ENCODE data around the gene UBAP2. TPM values are rescaled to one million over a fixed set of nuclear protein-coding genes. Genes with fewer than 3 reads are reported as not detected.

Gene UBAP2
- total RNA-seq, 6 experiments from 2014 or later = 9.5 to 15.9 (median 11.4) TPM

- H3K27ac ChIP-seq = no peak overlapping the region
- DNase-seq = no peak
- no peak overlapping the region for H3K4me3 ChIP-seq
- peak in 2 of 4 donors; percentile 23 to 32 for ATAC-seq
- H3K36me3 ChIP-seq = no peaks in the 10 kb centered on the region
- WGBS (ENCODE audit: insufficient coverage, low coverage, low lambda C conversion rate, missing lambda C conversion rate) = 76% methylated on average over 9 of the region's 10 CpGs
- no peaks in the 10 kb centered on the region for H3K9me3 ChIP-seq
- TF ChIP-seq, protein P1, sequence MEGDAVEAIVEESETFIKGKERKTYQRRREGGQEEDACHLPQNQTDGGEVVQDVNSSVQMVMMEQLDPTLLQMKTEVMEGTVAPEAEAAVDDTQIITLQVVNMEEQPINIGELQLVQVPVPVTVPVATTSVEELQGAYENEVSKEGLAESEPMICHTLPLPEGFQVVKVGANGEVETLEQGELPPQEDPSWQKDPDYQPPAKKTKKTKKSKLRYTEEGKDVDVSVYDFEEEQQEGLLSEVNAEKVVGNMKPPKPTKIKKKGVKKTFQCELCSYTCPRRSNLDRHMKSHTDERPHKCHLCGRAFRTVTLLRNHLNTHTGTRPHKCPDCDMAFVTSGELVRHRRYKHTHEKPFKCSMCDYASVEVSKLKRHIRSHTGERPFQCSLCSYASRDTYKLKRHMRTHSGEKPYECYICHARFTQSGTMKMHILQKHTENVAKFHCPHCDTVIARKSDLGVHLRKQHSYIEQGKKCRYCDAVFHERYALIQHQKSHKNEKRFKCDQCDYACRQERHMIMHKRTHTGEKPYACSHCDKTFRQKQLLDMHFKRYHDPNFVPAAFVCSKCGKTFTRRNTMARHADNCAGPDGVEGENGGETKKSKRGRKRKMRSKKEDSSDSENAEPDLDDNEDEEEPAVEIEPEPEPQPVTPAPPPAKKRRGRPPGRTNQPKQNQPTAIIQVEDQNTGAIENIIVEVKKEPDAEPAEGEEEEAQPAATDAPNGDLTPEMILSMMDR (IDR thresholded peaks at IDR 0.05) = no peak
- no peak for TF ChIP-seq POLR2A (IDR thresholded peaks at IDR 0.05)
- intact Hi-C loops (cut with DNase I) = no loop called here
- H3K27me3 ChIP-seq = no peaks in the 10 kb centered on the region
- H3K4me1 ChIP-seq = peaks cover 0 to 21% (median 2%) of the 10 kb centered on the region in 4 donors
Observed at GRCh38 chr9:33877727-33878489, 170.8 kb downstream of the UBAP2 start.

Small RNA genes within 50 kb of the gene (small RNA-seq; reads per million reads assigned to genes)
- gene RN7SKP114 (0 reads per million in 2 experiments), gene SNORD121A (57.0 to 84.5 reads per million in 2 experiments), gene SNORD121B (0 reads per million in 2 experiments)

Other genes starting within 250 kb of the UBAP2 start
- gene UBE2R2, start 231.7 kb downstream of the UBAP2 start, total RNA-seq = 10 to 100 TPM; 21.1 to 27.4 (median 21.8) TPM
- 10 to 100 TPM; 14.9 to 21.0 (median 17.5) TPM for gene DCAF12, start 77.8 kb upstream of the UBAP2 start, total RNA-seq
- 10 to 100 TPM; 24.3 to 38.1 (median 29.7) TPM for gene UBAP1, start 130.2 kb upstream of the UBAP2 start, total RNA-seq